ENCODE measurements around the gene DDHD1. TPM values are rescaled to one million over a fixed set of nuclear protein-coding genes. Genes with fewer than 3 reads are reported as not detected.
"Not testable (repeated sequence)": the region's sequence is repeated elsewhere in the genome, so short reads cannot be mapped to it uniquely, and the experiment has no call there.

The DDHD1 gene
- total and polyA plus RNA-seq, 5 donors from 2014 or later, result 8.3 to 81.7 (median 10.2) TPM

DNA sequence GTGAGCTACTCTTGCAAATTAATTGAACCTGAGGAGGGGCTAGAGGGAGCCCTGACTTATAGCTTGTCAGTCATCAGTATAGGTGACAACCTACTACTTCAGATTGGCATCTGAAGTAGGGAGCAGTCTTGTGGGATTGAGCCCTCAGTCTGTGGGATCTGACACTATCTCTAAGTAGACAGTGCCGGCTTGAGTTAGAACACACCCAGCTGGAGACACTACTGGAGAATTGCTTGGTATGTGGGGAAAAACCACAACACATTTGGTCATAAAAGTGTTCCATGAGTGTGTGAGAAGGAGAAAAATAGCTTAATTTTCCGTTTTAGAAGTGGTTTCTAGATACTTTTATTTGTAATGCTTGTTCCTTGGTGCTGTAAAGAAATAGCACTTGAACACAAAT, 30.5 kb upstream of the DDHD1 start:
- Histone ChIP-seq H3K27me3 (ENCODE audit: control insufficient read depth, insufficient read depth, low read length) (no peaks in the 10 kb centered on the region), H3K36me3 (ENCODE audit: control insufficient read depth, insufficient read depth, low read length) (no peaks in the 10 kb centered on the region), H3K27ac (ENCODE audit: insufficient read depth, low read length, poor library complexity, severe bottlenecking) (no peak overlapping the region), H3K4me3 (ENCODE audit: low read depth, low read length) (no peak overlapping the region), H3K9me3 (ENCODE audit: control insufficient read depth in 2 of 2, low read length in 2 of 2) (no peaks in the 10 kb centered on the region), H3K4me1 (ENCODE audit: control insufficient read depth, insufficient read depth, low read length, poor library complexity, severe bottlenecking) (peaks cover 9% of the 10 kb centered on the region)
- no peak for DNase-seq
- Mint-ChIP-seq H3K4me3 (no peak overlapping the region), H3K27ac (no peak overlapping the region), H3K36me3 (peaks cover 3% of the 10 kb centered on the region), H3K27me3 (no peaks in the 10 kb centered on the region), H3K4me1 (peaks cover 6 to 20% (median 14%) of the 10 kb centered on the region in 4 donors), H3K9me3 (peaks cover 0 to 3% (median 0%) of the 10 kb centered on the region in 7 donors)
- no peak for ATAC-seq (ENCODE audit: low read depth in 2 of 2)

DNA sequence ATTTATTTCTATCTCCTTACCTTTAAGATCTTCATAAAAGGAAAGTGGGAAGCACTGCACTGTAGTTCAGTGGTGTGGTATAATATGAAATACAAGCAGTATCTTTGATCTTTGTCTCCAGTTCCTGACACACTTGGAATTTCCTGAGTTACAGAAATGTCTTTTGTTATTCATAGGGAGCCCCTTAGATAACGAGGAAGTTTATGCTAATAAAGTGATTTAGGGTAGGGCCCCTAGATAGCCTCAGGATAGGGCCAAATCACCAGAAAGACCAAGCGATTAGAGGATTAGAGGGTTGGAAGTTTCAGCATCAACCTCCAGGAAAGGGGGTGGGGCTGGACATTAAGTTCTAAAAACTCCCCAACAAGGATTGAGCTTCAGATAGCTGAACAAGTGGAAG, 29.9 kb upstream of the DDHD1 start:
- Mint-ChIP-seq H3K36me3 (peaks cover 3% of the 10 kb centered on the region), H3K27me3 (no peaks in the 10 kb centered on the region), H3K4me3 (no peak overlapping the region), H3K9me3 (peaks cover 0 to 3% (median 0%) of the 10 kb centered on the region in 7 donors), H3K27ac (no peak overlapping the region), H3K4me1 (peaks cover 6 to 21% (median 15%) of the 10 kb centered on the region in 4 donors)
- Histone ChIP-seq H3K9me3 (ENCODE audit: control insufficient read depth in 2 of 2, low read length in 2 of 2) (no peaks in the 10 kb centered on the region), H3K27me3 (ENCODE audit: control insufficient read depth, insufficient read depth, low read length) (no peaks in the 10 kb centered on the region), H3K4me3 (ENCODE audit: low read depth, low read length) (no peak overlapping the region), H3K36me3 (ENCODE audit: control insufficient read depth, insufficient read depth, low read length) (no peaks in the 10 kb centered on the region), H3K27ac (ENCODE audit: insufficient read depth, low read length, poor library complexity, severe bottlenecking) (no peak overlapping the region), H3K4me1 (ENCODE audit: control insufficient read depth, insufficient read depth, low read length, poor library complexity, severe bottlenecking) (peaks cover 9% of the 10 kb centered on the region)
- DNase-seq (no peak), ATAC-seq (ENCODE audit: low read depth in 2 of 2) (no peak)

DNA sequence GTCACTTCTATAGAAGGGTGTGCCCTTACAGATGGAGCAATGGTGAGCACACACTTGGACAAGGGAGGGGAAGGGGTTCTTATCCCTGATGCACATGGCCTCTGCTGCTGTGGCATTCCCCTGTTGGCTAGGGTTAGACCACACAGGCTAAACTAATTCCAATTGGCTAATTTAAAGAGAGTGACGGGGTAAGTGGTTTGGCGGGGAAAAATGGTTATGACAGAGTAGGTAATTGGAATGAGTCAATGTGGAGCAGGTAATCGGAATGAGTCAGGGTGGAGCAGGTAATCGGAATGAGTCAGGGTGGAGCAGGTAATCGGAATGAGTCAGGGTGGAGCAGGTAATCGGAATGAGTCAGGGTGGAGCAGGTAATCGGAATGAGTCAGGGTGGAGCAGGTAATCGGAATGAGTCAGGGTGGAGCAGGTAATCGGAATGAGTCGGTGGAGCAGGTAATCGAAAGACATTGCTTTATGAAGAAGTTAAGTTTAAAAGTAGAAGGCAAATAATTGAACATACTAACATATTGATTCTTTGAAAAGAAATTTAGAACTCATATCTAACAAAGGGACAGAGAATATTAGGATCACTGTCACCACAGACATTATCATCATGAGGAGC, 28.4 kb upstream of the DDHD1 start:
- not testable (repeated sequence) for H3K27me3 ChIP-seq (ENCODE audit: control insufficient read depth, insufficient read depth, low read length); H3K36me3 ChIP-seq (ENCODE audit: control insufficient read depth, insufficient read depth, low read length); ATAC-seq (ENCODE audit: low read depth in 2 of 2); H3K9me3 Mint-ChIP-seq; H3K36me3 Mint-ChIP-seq; H3K4me3 ChIP-seq (ENCODE audit: low read depth, low read length); H3K27me3 Mint-ChIP-seq; H3K4me1 ChIP-seq (ENCODE audit: control insufficient read depth, insufficient read depth, low read length, poor library complexity, severe bottlenecking); H3K9me3 ChIP-seq (ENCODE audit: control insufficient read depth in 2 of 2, low read length in 2 of 2); H3K27ac Mint-ChIP-seq; H3K27ac ChIP-seq (ENCODE audit: insufficient read depth, low read length, poor library complexity, severe bottlenecking)
- DNase-seq, result peak in 1 of 3 donors; percentile 6
- H3K4me3 Mint-ChIP-seq, result peak overlapping the region in 1 of 4 donors; percentile 5
- H3K4me1 Mint-ChIP-seq, result peaks cover 6 to 23% (median 15%) of the 10 kb centered on the region in 4 donors

GRCh38 chr14:53180272-53181221, 27.4 kb upstream of the DDHD1 start:
- Mint-ChIP-seq H3K4me3 (peak overlapping the region in 2 of 4 donors; percentile 5 to 26), H3K27me3 (peaks cover 4% of the 10 kb centered on the region), H3K9me3 (peaks cover 0 to 3% (median 0%) of the 10 kb centered on the region in 7 donors), H3K4me1 (peaks cover 6 to 23% (median 15%) of the 10 kb centered on the region in 4 donors), H3K27ac (peak overlapping the region in 1 of 3 donors; percentile 36), H3K36me3 (no peaks in the 10 kb centered on the region)
- no peak for ATAC-seq (ENCODE audit: low read depth in 2 of 2)
- Histone ChIP-seq H3K4me1 (ENCODE audit: control insufficient read depth, insufficient read depth, low read length, poor library complexity, severe bottlenecking) (peaks cover 9% of the 10 kb centered on the region), H3K27ac (ENCODE audit: insufficient read depth, low read length, poor library complexity, severe bottlenecking) (no peak overlapping the region), H3K4me3 (ENCODE audit: low read depth, low read length) (no peak overlapping the region), H3K27me3 (ENCODE audit: control insufficient read depth, insufficient read depth, low read length) (no peaks in the 10 kb centered on the region), H3K9me3 (ENCODE audit: control insufficient read depth in 2 of 2, low read length in 2 of 2) (no peaks in the 10 kb centered on the region), H3K36me3 (ENCODE audit: control insufficient read depth, insufficient read depth, low read length) (no peaks in the 10 kb centered on the region)
- peak; percentile 8 to 24 (median 18) for DNase-seq

- not testable (repeated sequence) for H3K36me3 ChIP-seq (ENCODE audit: control insufficient read depth, insufficient read depth, low read length); H3K36me3 Mint-ChIP-seq; ATAC-seq (ENCODE audit: low read depth in 2 of 2); H3K9me3 ChIP-seq (ENCODE audit: control insufficient read depth in 2 of 2, low read length in 2 of 2); H3K27me3 Mint-ChIP-seq; H3K27ac Mint-ChIP-seq; H3K9me3 Mint-ChIP-seq; DNase-seq; H3K27me3 ChIP-seq (ENCODE audit: control insufficient read depth, insufficient read depth, low read length); H3K4me1 ChIP-seq (ENCODE audit: control insufficient read depth, insufficient read depth, low read length, poor library complexity, severe bottlenecking); H3K4me3 Mint-ChIP-seq; H3K27ac ChIP-seq (ENCODE audit: insufficient read depth, low read length, poor library complexity, severe bottlenecking); H3K4me3 ChIP-seq (ENCODE audit: low read depth, low read length)
- H3K4me1 Mint-ChIP-seq, result peaks cover 6 to 23% (median 15%) of the 10 kb centered on the region in 4 donors
Measured at GRCh38 chr14:53179486-53180005, 26.4 kb upstream of the DDHD1 start.

DNA sequence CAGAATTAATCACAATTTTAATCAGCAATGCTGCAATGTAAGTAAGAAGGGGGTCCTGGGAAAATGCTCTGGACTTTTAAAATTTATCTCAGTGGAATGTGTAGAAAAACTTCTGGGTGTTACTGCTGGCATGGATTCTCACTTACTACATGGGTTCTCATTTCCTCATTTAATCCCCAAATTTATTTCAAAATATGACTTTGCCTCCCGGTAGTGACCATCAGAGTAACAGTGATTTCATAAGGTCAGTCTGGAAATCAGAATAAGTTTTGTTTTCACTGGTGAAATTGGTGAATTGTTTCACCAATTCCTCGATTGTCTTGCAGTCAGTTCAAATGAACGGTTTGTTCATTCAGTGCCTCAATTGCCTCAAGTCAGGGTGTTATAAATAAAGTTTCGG, 22.3 kb upstream of the DDHD1 start:
- H3K27ac ChIP-seq (ENCODE audit: insufficient read depth, low read length, poor library complexity, severe bottlenecking), result no peak overlapping the region
- no peak for ATAC-seq (ENCODE audit: low read depth in 2 of 2)
- Mint-ChIP-seq H3K27me3 (peaks cover 4% of the 10 kb centered on the region), H3K4me1 (peaks cover 3 to 13% (median 5%) of the 10 kb centered on the region in 4 donors), H3K4me3 (no peak overlapping the region), H3K36me3 (peaks cover 9% of the 10 kb centered on the region), H3K27ac (no peak overlapping the region), H3K9me3 (peaks cover 0 to 2% (median 0%) of the 10 kb centered on the region in 7 donors)
- no peaks in the 10 kb centered on the region for H3K9me3 ChIP-seq (ENCODE audit: control insufficient read depth in 2 of 2, low read length in 2 of 2)
- H3K27me3 ChIP-seq (ENCODE audit: control insufficient read depth, insufficient read depth, low read length), result no peaks in the 10 kb centered on the region
- H3K36me3 ChIP-seq (ENCODE audit: control insufficient read depth, insufficient read depth, low read length), result no peaks in the 10 kb centered on the region
- no peak overlapping the region for H3K4me3 ChIP-seq (ENCODE audit: low read depth, low read length)
- DNase-seq, result no peak
- H3K4me1 ChIP-seq (ENCODE audit: control insufficient read depth, insufficient read depth, low read length, poor library complexity, severe bottlenecking), result no peaks in the 10 kb centered on the region

- peaks cover 0 to 9% (median 1%) of the 10 kb centered on the region in 4 donors for H3K4me1 Mint-ChIP-seq
- H3K27ac Mint-ChIP-seq, result no peak overlapping the region
- Histone ChIP-seq H3K27ac (ENCODE audit: insufficient read depth, low read length, poor library complexity, severe bottlenecking) (no peak overlapping the region), H3K27me3 (ENCODE audit: control insufficient read depth, insufficient read depth, low read length) (no peaks in the 10 kb centered on the region), H3K4me3 (ENCODE audit: low read depth, low read length) (no peak overlapping the region), H3K9me3 (ENCODE audit: control insufficient read depth in 2 of 2, low read length in 2 of 2) (no peaks in the 10 kb centered on the region), H3K4me1 (ENCODE audit: control insufficient read depth, insufficient read depth, low read length, poor library complexity, severe bottlenecking) (no peaks in the 10 kb centered on the region), H3K36me3 (ENCODE audit: control insufficient read depth, insufficient read depth, low read length) (no peaks in the 10 kb centered on the region)
- H3K9me3 Mint-ChIP-seq, result peaks cover 0 to 2% (median 0%) of the 10 kb centered on the region in 7 donors
- DNase-seq (no peak), ATAC-seq (ENCODE audit: low read depth in 2 of 2) (no peak)
- H3K36me3 Mint-ChIP-seq, result peaks cover 9% of the 10 kb centered on the region
- H3K27me3 Mint-ChIP-seq, result peaks cover 4% of the 10 kb centered on the region
- H3K4me3 Mint-ChIP-seq, result no peak overlapping the region
Measured at GRCh38 chr14:53174918-53175317, 21.8 kb upstream of the DDHD1 start.
